ENCODE measurements around the gene FOSL1. TPM values are rescaled to one million over a fixed set of nuclear protein-coding genes. Genes with fewer than 3 reads are reported as not detected.

Gene FOSL1
- polyA plus RNA-seq, 3 donors = 2.5 to 28.2 (median 2.5) TPM

GRCh38 chr11:65947133-65947532 lies 46.9 kb upstream of the FOSL1 start:
- Mint-ChIP-seq H3K27ac (peak overlapping the region in 1 of 7 donors; percentile 61), H3K9me3 (peaks cover 0 to 2% (median 0%) of the 10 kb centered on the region in 7 donors), H3K4me3 (no peak overlapping the region), H3K4me1 (peaks cover 6% of the 10 kb centered on the region), H3K36me3 (no peaks in the 10 kb centered on the region), H3K27me3 (ENCODE audit: low read depth in 3 of 3) (peaks cover 11 to 15% (median 11%) of the 10 kb centered on the region in 3 donors)
- H3K79me2 ChIP-seq (ENCODE audit: insufficient read depth, low read length) = no peaks in the 10 kb centered on the region
- 90% methylated on average over 13 of the region's 13 CpGs for WGBS (ENCODE audit: insufficient coverage)
- no peak for TF ChIP-seq CTCF (IDR thresholded peaks at IDR 0.05)
- no peak overlapping the region for H2AFZ ChIP-seq (ENCODE audit: insufficient read depth, low read depth, low read length, poor library complexity, severe bottlenecking)
- no peak overlapping the region for H3K4me2 ChIP-seq (replicated peaks; ENCODE audit: extremely low read depth, low read length, poor library complexity, severe bottlenecking)
- peaks cover 5% of the 10 kb centered on the region in 2 donors for H3K4me1 ChIP-seq (ENCODE audit: control insufficient read depth in 1 of 2, insufficient read depth in 2 of 2, low read length in 2 of 2)
- no peak overlapping the region for H3K27ac ChIP-seq (ENCODE audit: low read depth in 1 of 2, low read length in 2 of 2)
- no peaks in the 10 kb centered on the region for H3K27me3 ChIP-seq (ENCODE audit: control insufficient read depth in 2 of 2, insufficient read depth in 2 of 2, low read length in 2 of 2)
- H3K9me3 ChIP-seq (replicated peaks in 1 of 2; ENCODE audit: control insufficient read depth in 1 of 2, insufficient read depth in 1 of 2, low read length in 2 of 2) = no peaks in the 10 kb centered on the region
- H3K36me3 ChIP-seq (replicated peaks in 1 of 2; ENCODE audit: control insufficient read depth in 1 of 2, insufficient read depth in 2 of 2, low read length in 2 of 2) = no peaks in the 10 kb centered on the region
- DNase-seq = no peak
- intact Hi-C loops (cut with micrococcal nuclease) = no loop called here
- no peak overlapping the region for H3K9ac ChIP-seq (ENCODE audit: insufficient read depth, low read length, poor library complexity, severe bottlenecking)
- H3K4me3 ChIP-seq (replicated peaks in 1 of 3; ENCODE audit: low read depth in 2 of 3, low read length in 3 of 3) = no peak overlapping the region
- no peaks in the 10 kb centered on the region for H4K20me1 ChIP-seq (ENCODE audit: insufficient read depth, low read length)

GRCh38 chr11:65946655-65947054 lies 46.5 kb upstream of the FOSL1 start:
- Histone ChIP-seq H3K9me3 (replicated peaks in 1 of 2; ENCODE audit: control insufficient read depth in 1 of 2, insufficient read depth in 1 of 2, low read length in 2 of 2) (no peaks in the 10 kb centered on the region), H3K4me3 (replicated peaks in 1 of 3; ENCODE audit: low read depth in 2 of 3, low read length in 3 of 3) (no peak overlapping the region), H3K27ac (ENCODE audit: low read depth in 1 of 2, low read length in 2 of 2) (no peak overlapping the region), H4K20me1 (ENCODE audit: insufficient read depth, low read length) (no peaks in the 10 kb centered on the region), H3K4me2 (replicated peaks; ENCODE audit: extremely low read depth, low read length, poor library complexity, severe bottlenecking) (no peak overlapping the region), H3K4me1 (ENCODE audit: control insufficient read depth in 1 of 2, insufficient read depth in 2 of 2, low read length in 2 of 2) (peaks cover 10% of the 10 kb centered on the region in 2 donors), H2AFZ (ENCODE audit: insufficient read depth, low read depth, low read length, poor library complexity, severe bottlenecking) (no peak overlapping the region), H3K27me3 (ENCODE audit: control insufficient read depth in 2 of 2, insufficient read depth in 2 of 2, low read length in 2 of 2) (no peaks in the 10 kb centered on the region), H3K79me2 (ENCODE audit: insufficient read depth, low read length) (no peaks in the 10 kb centered on the region), H3K9ac (ENCODE audit: insufficient read depth, low read length, poor library complexity, severe bottlenecking) (no peak overlapping the region), H3K36me3 (replicated peaks in 1 of 2; ENCODE audit: control insufficient read depth in 1 of 2, insufficient read depth in 2 of 2, low read length in 2 of 2) (no peaks in the 10 kb centered on the region)
- TF ChIP-seq CTCF (IDR thresholded peaks at IDR 0.05) = no peak
- no peak overlapping the region for H3K4me3 Mint-ChIP-seq
- H3K9me3 Mint-ChIP-seq = peaks cover 0 to 2% (median 0%) of the 10 kb centered on the region in 7 donors
- no peak overlapping the region for H3K27ac Mint-ChIP-seq
- no peaks in the 10 kb centered on the region for H3K36me3 Mint-ChIP-seq
- 94% methylated on average over 3 of the region's 4 CpGs for WGBS (ENCODE audit: insufficient coverage)
- DNase-seq = no peak
- intact Hi-C loops (cut with micrococcal nuclease) = no loop called here
- H3K4me1 Mint-ChIP-seq = peaks cover 11% of the 10 kb centered on the region
- peaks cover 6 to 10% (median 10%) of the 10 kb centered on the region in 3 donors for H3K27me3 Mint-ChIP-seq (ENCODE audit: low read depth in 3 of 3)
